WTC11 (cell line): Measurements from ENCODE around the gene NFKB1. TPM values are rescaled to one million over a fixed set of nuclear protein-coding genes. Genes with fewer than 3 reads are reported as not detected.

ENCODE experiments used
- ATAC-seq: fragments of 200-7000 bp; cut with Tn5 transposase; 2 replicates; pipeline ENCODE4 v1.10.0; 2021; ENCODE audit warnings: mild to moderate bottlenecking, moderate library complexity
- CTCF ChIA-PET: fragments of 300-600 bp; sonication (Branson Sonifier 250); formaldehyde crosslinking; loops from one replicate; lab custom pipeline; 2021; ENCODE audit warnings: antibody characterized with exemption; lab: Charles Lee
- POLR2A ChIA-PET: fragments of 350-600 bp; sonication (Branson Sonifier 250); formaldehyde crosslinking; loops from one replicate; lab custom pipeline; 2021; ENCODE audit warnings: antibody characterized with exemption; lab: Charles Lee
- DNase-seq: peaks from one replicate; pipeline ENCODE4 v3.0.0; 2021; ENCODE audit warnings: low spot score
- H3K27ac Mint-ChIP-seq: 2 replicates; pipeline ENCODE4 v1.8.0; 2021; ENCODE audit warnings: mixed read lengths
- H3K27me3 Mint-ChIP-seq: 2 replicates; pipeline ENCODE4 v1.8.0; 2021; ENCODE audit warnings: low read depth, mild to moderate bottlenecking, moderate library complexity, mixed read lengths
- H3K36me3 Mint-ChIP-seq: 2 replicates; pipeline ENCODE4 v1.8.0; 2021; ENCODE audit warnings: mixed read lengths
- H3K4me1 Mint-ChIP-seq: 2 replicates; pipeline ENCODE4 v1.8.0; 2022; ENCODE audit warnings: mixed read lengths
- H3K4me3 Mint-ChIP-seq: 2 replicates; pipeline ENCODE4 v1.8.0; 2021; ENCODE audit warnings: mild to moderate bottlenecking, moderate library complexity, mixed read lengths
- H3K9me3 Mint-ChIP-seq: 2 replicates; pipeline ENCODE4 v1.8.0; 2021; ENCODE audit warnings: mixed read lengths
- CREM ChIP-seq: sonication (generic); formaldehyde crosslinking; IDR thresholded peaks from 2 replicates; pipeline ENCODE4 v1.8.1; 2022; ENCODE audit warnings: mild to moderate bottlenecking, missing genetic modification reagents, moderate library complexity
- FOXK1 ChIP-seq: sonication (generic); formaldehyde crosslinking; IDR thresholded peaks from 2 replicates; pipeline ENCODE4 v1.8.0; 2022; ENCODE audit warnings: mild to moderate bottlenecking, moderate library complexity, missing genetic modification reagents
- GABPB1 ChIP-seq: sonication (generic); formaldehyde crosslinking; IDR thresholded peaks from 2 replicates; pipeline ENCODE4 v1.8.1; 2023; ENCODE audit warnings: mild to moderate bottlenecking, missing genetic modification reagents
- JUN ChIP-seq: sonication (generic); formaldehyde crosslinking; IDR thresholded peaks from 2 replicates; pipeline ENCODE4 v1.8.0; 2023; ENCODE audit warnings: mild to moderate bottlenecking, missing genetic modification reagents
- KAT7 ChIP-seq: sonication (generic); formaldehyde crosslinking; IDR thresholded peaks from 2 replicates; pipeline ENCODE4 v1.8.1; 2023; ENCODE audit warnings: missing genetic modification reagents, mild to moderate bottlenecking, borderline replicate concordance
- NFE2L1 ChIP-seq: sonication (generic); formaldehyde crosslinking; IDR thresholded peaks from 2 replicates; pipeline ENCODE4 v1.8.1; 2023; ENCODE audit warnings: missing genetic modification reagents
- NFYB ChIP-seq: sonication (generic); formaldehyde crosslinking; conservative IDR thresholded peaks from 2 replicates; pipeline ENCODE4 v1.8.0; 2022; ENCODE audit warnings: low read depth, missing genetic modification reagents
- SMAD4 ChIP-seq: sonication (generic); formaldehyde crosslinking; IDR thresholded peaks from 2 replicates; pipeline ENCODE4 v1.8.0; 2022; ENCODE audit warnings: mild to moderate bottlenecking, missing genetic modification reagents
- SP1 ChIP-seq: sonication (generic); formaldehyde crosslinking; conservative IDR thresholded peaks from 2 replicates; pipeline ENCODE4 v1.8.1; 2022; ENCODE audit warnings: missing genetic modification reagents
- TEAD1 ChIP-seq: sonication (generic); formaldehyde crosslinking; IDR thresholded peaks from 2 replicates; pipeline ENCODE4 v1.8.0; 2022; ENCODE audit warnings: mild to moderate bottlenecking, missing genetic modification reagents
- TP53 ChIP-seq: sonication (generic); formaldehyde crosslinking; IDR thresholded peaks from 2 replicates; pipeline ENCODE4 v1.8.1; 2023; ENCODE audit warnings: mild to moderate bottlenecking, missing genetic modification reagents
- ZNF138 ChIP-seq: sonication (generic); formaldehyde crosslinking; conservative IDR thresholded peaks from 2 replicates; pipeline ENCODE4 v1.8.1; 2022; ENCODE audit warnings: mild to moderate bottlenecking, moderate library complexity, missing genetic modification reagents
- ZNF396 ChIP-seq: fragments of 250-450 bp; sonication (Bioruptor Pico); IDR thresholded peaks from 2 replicates; pipeline ENCODE4 v1.8.0; 2021; ENCODE audit warnings: mild to moderate bottlenecking, moderate library complexity, borderline replicate concordance
- total RNA-seq: library from RNA; stranded (reverse); gene quantifications from 3 replicates; pipeline ENCODE4 v1.2.3, GENCODE V29; 2021
- TF ChIP-seq, protein P1 (sequence below): fragments of 250-450 bp; sonication (Bioruptor Pico); IDR thresholded peaks from 2 replicates; pipeline ENCODE4 v1.9.0; 2021; ENCODE audit warnings: moderate library complexity, mild to moderate bottlenecking, inconsistent platforms, borderline replicate concordance
- TF ChIP-seq, protein P2 (sequence below): sonication (generic); formaldehyde crosslinking; IDR thresholded peaks from 2 replicates; pipeline ENCODE4 v1.8.1; 2023; ENCODE audit warnings: mild to moderate bottlenecking, missing genetic modification reagents, borderline replicate concordance
- TF ChIP-seq, protein P3 (sequence below): sonication (generic); formaldehyde crosslinking; IDR thresholded peaks from 2 replicates; pipeline ENCODE4 v1.8.0; 2022; ENCODE audit warnings: mild to moderate bottlenecking, missing genetic modification reagents
- TF ChIP-seq, protein P4 (sequence below): sonication (generic); formaldehyde crosslinking; IDR thresholded peaks from 2 replicates; pipeline ENCODE4 v1.8.1; 2023; ENCODE audit warnings: mild to moderate bottlenecking, missing genetic modification reagents
- TF ChIP-seq, protein P5 (sequence below): fragments of 250-450 bp; sonication (Bioruptor Pico); IDR thresholded peaks from 2 replicates; pipeline ENCODE4 v1.9.0; 2021; ENCODE audit warnings: mild to moderate bottlenecking

Gene NFKB1
- total RNA-seq, 1 experiment from 2014 or later: 5.6 TPM

DNA sequence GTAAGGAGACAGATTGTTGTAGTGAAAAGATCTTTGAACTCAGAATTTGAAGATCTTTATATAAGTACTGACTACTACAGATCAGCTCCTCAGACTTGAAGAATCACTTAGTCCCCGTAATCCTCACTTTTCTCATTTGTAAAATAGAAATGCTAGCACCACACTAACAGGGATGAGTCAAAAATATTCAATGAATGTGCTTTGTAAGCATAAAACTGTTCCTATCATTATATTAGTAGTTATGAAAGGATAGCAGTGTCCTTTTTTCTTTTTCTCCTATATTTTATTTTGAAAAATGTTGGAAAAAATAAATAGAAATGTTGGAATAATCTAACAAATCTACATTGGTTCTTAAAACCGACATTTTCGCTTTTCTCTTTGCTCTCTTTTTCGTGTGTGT is 25.4 kb downstream of the NFKB1 start:
- H3K36me3 Mint-ChIP-seq: no peaks in the 10 kb centered on the region
- peaks cover 13% of the 10 kb centered on the region for H3K4me1 Mint-ChIP-seq
- ChIA-PET CTCF (no interaction called here), POLR2A (no interaction called here)
- no peak overlapping the region for H3K4me3 Mint-ChIP-seq
- DNase-seq (no peak), ATAC-seq (no peak)
- no peak for TF ChIP-seq CREM
- TF ChIP-seq KAT7 (CRISPR knock-in tag): no peak
- TF ChIP-seq, protein P1, sequence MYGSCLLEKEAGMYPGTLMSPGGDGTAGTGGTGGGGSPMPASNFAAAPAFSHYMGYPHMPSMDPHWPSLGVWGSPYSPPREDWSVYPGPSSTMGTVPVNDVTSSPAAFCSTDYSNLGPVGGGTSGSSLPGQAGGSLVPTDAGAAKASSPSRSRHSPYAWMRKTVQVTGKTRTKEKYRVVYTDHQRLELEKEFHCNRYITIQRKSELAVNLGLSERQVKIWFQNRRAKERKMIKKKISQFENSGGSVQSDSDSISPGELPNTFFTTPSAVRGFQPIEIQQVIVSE: no peak
- no peak for TF ChIP-seq TP53 (CRISPR knock-in tag)
- no peak for TF ChIP-seq TEAD1 (CRISPR knock-in tag)
- no peak for TF ChIP-seq FOXK1 (CRISPR knock-in tag)
- no peak for TF ChIP-seq JUN (CRISPR knock-in tag)
- no peak for TF ChIP-seq SP1 (CRISPR knock-in tag)
- no peak for TF ChIP-seq ZNF138 (CRISPR knock-in tag)
- TF ChIP-seq, protein P2, sequence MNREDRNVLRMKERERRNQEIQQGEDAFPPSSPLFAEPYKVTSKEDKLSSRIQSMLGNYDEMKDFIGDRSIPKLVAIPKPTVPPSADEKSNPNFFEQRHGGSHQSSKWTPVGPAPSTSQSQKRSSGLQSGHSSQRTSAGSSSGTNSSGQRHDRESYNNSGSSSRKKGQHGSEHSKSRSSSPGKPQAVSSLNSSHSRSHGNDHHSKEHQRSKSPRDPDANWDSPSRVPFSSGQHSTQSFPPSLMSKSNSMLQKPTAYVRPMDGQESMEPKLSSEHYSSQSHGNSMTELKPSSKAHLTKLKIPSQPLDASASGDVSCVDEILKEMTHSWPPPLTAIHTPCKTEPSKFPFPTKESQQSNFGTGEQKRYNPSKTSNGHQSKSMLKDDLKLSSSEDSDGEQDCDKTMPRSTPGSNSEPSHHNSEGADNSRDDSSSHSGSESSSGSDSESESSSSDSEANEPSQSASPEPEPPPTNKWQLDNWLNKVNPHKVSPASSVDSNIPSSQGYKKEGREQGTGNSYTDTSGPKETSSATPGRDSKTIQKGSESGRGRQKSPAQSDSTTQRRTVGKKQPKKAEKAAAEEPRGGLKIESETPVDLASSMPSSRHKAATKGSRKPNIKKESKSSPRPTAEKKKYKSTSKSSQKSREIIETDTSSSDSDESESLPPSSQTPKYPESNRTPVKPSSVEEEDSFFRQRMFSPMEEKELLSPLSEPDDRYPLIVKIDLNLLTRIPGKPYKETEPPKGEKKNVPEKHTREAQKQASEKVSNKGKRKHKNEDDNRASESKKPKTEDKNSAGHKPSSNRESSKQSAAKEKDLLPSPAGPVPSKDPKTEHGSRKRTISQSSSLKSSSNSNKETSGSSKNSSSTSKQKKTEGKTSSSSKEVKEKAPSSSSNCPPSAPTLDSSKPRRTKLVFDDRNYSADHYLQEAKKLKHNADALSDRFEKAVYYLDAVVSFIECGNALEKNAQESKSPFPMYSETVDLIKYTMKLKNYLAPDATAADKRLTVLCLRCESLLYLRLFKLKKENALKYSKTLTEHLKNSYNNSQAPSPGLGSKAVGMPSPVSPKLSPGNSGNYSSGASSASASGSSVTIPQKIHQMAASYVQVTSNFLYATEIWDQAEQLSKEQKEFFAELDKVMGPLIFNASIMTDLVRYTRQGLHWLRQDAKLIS (CRISPR knock-in tag): no peak
- no peak for TF ChIP-seq SMAD4 (CRISPR knock-in tag)
- no peak for TF ChIP-seq NFYB (CRISPR knock-in tag)
- TF ChIP-seq NFE2L1 (CRISPR knock-in tag): no peak
- TF ChIP-seq, protein P3, sequence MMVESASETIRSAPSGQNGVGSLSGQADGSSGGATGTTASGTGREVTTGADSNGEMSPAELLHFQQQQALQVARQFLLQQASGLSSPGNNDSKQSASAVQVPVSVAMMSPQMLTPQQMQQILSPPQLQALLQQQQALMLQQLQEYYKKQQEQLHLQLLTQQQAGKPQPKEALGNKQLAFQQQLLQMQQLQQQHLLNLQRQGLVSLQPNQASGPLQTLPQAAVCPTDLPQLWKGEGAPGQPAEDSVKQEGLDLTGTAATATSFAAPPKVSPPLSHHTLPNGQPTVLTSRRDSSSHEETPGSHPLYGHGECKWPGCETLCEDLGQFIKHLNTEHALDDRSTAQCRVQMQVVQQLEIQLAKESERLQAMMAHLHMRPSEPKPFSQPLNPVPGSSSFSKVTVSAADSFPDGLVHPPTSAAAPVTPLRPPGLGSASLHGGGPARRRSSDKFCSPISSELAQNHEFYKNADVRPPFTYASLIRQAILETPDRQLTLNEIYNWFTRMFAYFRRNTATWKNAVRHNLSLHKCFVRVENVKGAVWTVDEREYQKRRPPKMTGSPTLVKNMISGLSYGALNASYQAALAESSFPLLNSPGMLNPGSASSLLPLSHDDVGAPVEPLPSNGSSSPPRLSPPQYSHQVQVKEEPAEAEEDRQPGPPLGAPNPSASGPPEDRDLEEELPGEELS (CRISPR knock-in tag): no peak
- TF ChIP-seq, protein P4, sequence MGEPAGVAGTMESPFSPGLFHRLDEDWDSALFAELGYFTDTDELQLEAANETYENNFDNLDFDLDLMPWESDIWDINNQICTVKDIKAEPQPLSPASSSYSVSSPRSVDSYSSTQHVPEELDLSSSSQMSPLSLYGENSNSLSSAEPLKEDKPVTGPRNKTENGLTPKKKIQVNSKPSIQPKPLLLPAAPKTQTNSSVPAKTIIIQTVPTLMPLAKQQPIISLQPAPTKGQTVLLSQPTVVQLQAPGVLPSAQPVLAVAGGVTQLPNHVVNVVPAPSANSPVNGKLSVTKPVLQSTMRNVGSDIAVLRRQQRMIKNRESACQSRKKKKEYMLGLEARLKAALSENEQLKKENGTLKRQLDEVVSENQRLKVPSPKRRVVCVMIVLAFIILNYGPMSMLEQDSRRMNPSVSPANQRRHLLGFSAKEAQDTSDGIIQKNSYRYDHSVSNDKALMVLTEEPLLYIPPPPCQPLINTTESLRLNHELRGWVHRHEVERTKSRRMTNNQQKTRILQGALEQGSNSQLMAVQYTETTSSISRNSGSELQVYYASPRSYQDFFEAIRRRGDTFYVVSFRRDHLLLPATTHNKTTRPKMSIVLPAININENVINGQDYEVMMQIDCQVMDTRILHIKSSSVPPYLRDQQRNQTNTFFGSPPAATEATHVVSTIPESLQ (CRISPR knock-in tag): no peak
- no peak for TF ChIP-seq ZNF396 (CRISPR knock-in tag)
- TF ChIP-seq, protein P5, sequence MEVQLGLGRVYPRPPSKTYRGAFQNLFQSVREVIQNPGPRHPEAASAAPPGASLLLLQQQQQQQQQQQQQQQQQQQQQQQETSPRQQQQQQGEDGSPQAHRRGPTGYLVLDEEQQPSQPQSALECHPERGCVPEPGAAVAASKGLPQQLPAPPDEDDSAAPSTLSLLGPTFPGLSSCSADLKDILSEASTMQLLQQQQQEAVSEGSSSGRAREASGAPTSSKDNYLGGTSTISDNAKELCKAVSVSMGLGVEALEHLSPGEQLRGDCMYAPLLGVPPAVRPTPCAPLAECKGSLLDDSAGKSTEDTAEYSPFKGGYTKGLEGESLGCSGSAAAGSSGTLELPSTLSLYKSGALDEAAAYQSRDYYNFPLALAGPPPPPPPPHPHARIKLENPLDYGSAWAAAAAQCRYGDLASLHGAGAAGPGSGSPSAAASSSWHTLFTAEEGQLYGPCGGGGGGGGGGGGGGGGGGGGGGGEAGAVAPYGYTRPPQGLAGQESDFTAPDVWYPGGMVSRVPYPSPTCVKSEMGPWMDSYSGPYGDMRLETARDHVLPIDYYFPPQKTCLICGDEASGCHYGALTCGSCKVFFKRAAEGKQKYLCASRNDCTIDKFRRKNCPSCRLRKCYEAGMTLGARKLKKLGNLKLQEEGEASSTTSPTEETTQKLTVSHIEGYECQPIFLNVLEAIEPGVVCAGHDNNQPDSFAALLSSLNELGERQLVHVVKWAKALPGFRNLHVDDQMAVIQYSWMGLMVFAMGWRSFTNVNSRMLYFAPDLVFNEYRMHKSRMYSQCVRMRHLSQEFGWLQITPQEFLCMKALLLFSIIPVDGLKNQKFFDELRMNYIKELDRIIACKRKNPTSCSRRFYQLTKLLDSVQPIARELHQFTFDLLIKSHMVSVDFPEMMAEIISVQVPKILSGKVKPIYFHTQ (CRISPR knock-in tag): no peak
- TF ChIP-seq GABPB1 (CRISPR knock-in tag): no peak
- H3K9me3 Mint-ChIP-seq: no peaks in the 10 kb centered on the region
- no peak overlapping the region for H3K27ac Mint-ChIP-seq
- no peaks in the 10 kb centered on the region for H3K27me3 Mint-ChIP-seq
